Measurements from ENCODE around the gene SAPCD1.
"Not testable (repeated sequence)": the region's sequence is repeated elsewhere in the genome, so short reads cannot be mapped to it uniquely, and the experiment has no call there.

The SAPCD1 gene

DNA sequence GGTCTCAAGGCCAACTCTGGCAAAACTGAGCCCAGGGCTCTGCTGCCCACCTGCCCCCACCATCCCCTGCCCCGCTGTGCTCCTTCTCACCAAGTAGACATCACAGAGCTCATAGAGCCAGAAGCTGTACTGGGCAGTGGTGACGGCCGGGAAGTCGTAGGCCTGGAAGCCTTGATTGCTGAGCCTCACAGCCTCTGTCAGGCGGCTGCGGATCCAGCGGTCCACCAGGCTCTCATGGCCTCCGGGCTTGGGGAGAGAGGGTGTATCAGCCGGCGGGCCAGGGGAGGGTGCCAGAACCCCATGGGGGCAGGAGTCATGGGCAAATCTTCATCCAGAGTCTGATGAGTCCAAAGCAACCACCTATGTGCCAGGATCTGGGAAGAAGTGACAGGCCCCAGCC lies 17.5 kb downstream of the SAPCD1 start:
- DNase-seq = no peak

DNA sequence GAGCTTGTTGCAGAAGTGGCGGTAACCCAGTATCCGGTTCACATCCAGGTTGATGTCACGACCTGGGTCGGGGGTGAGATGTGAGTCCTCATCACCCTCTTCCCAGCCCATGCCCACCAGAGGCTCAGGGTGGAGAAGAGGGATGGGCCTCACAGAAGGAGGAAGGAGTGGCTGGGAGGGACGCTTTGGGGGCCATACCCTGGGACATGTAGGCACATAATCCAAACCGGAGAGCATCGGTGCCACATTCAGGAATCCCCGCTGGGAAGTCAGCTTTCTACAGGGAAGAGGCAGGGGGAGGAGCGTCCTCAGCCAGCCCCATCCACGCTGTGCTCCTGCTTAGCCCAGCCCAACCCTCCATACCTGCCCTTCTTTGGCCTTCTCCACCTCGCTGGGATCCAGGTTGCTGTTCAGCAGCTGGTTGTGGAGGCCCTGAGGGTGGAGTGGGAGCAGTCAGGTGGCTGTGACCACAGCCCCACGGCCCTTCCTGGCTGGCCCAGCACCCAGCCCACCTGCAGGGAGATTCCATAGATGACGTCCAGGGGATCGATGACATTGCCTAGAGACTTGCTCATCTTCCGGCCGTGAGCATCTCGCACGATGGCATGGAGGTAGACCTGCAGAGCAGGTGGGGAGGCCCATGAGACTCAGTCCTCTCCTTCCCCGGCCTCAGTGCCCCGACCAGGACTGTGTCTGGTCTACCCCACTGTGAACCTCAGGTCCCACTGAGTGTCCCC lies 18.2 kb downstream of the SAPCD1 start:
- DNase-seq = no peak

- DNase-seq = no peak
Observed at GRCh38 chr6:31781244-31782125, 19.0 kb downstream of the SAPCD1 start.

GRCh38 chr6:31782126-31782855 lies 19.8 kb downstream of the SAPCD1 start:
- DNase-seq = no peak

DNA sequence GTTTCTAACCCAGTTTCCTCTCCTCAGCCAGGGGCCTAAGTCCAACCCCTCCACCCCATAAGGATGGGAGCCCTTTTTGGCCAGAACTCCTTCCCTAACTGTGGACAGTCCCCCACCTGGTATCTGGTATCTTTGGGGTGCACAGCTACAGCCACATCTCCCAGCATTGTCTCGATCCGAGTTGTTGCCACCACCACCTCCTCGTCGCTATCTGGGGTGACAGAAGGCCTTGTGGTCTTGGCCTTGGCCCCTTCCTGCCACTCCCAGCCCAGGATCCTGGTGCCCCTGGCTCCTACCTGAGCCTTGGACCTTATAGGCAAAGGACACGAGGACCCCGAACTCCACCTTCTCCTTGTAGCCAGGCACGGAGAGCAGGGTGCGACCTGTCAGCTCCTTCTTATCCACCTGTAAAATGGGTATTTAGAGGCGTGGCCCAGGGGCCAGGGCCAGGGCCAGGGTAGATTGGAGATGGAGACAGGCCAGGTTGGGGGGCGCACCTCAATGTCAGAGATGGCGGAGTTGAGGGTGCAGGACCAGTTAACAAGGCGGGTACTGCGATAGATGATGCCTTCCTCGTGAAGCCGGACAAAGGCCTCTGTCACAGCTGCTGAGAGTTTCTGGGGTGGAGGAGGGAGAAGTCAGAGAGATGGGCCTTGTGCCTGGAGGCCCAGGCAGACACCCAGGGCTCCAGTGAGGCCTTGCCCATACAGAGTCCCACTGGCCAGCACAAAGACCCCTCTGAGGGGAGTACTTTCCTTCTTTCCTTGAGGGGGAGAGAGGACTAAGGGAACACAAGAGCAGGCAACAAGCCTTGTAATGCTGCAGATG lies 21.9 kb downstream of the SAPCD1 start:
- no peak for DNase-seq

GRCh38 chr6:31785475-31785874 lies 23.0 kb downstream of the SAPCD1 start:
- no peak for DNase-seq

DNA sequence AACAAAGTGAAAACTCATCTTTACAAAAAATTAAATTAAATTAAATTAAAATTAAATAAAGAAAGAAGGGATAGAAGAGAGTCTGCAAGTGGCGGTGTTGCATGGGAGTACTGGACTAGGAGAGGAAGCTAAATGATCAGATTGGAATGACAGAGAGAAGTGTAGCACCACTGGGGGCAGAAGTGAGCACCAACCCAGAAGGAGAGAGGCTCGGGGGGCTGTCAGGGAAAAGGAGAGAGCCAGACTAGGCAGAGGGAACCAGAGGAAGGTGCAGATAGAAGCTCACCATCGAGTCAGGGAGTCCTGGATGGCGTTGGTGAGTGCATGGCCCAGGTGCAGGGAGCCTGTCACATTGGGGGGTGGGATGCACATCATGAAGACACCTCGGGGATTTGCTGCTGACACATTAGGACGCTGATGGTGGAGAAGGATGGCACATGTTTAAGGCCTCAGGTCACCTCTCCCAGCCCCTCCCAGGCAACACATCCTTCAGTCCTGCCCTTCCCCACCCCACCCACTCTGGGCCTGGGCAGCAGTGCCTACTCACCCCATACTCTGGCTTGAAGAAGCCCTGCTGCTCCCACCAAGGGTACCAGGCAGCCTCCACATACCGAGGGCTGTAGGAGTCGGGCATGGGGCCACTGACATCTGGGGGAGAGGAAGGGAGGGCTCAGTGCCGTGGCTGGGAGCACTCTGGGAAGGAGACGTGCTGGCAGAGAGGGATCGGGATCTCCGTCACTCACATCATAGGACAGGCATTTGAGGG lies 29.1 kb downstream of the SAPCD1 start:
- DNase-seq = peak; percentile 66

- no peak for DNase-seq
Observed at GRCh38 chr6:31792090-31792374, 29.6 kb downstream of the SAPCD1 start.

DNA sequence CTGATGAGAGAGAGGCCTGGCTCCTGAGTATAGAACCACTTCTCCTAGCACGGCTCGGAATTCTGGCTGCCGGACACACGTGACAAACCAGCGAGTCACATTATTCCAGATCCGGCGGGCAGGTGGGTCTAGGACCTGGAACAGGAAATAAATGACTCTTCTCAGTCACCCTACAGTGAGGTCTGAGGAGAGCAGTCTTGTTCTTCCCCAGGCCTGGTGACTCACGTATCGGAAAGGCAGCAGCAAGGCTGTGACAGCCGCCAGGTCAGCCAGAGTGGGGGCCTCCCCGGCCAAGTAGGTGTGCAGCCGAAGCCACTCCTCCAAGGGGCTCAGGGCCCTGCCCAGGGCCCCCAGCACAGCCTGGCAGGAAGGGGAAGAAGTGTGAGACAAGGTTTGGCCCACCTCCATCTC lies 30.3 kb downstream of the SAPCD1 start:
- DNase-seq = peak; percentile 31

GRCh38 chr6:31793927-31794245 lies 31.4 kb downstream of the SAPCD1 start:
- DNase-seq = not testable (repeated sequence)

GRCh38 chr6:31794294-31794865 lies 31.9 kb downstream of the SAPCD1 start:
- peak; percentile 37 for DNase-seq

DNA sequence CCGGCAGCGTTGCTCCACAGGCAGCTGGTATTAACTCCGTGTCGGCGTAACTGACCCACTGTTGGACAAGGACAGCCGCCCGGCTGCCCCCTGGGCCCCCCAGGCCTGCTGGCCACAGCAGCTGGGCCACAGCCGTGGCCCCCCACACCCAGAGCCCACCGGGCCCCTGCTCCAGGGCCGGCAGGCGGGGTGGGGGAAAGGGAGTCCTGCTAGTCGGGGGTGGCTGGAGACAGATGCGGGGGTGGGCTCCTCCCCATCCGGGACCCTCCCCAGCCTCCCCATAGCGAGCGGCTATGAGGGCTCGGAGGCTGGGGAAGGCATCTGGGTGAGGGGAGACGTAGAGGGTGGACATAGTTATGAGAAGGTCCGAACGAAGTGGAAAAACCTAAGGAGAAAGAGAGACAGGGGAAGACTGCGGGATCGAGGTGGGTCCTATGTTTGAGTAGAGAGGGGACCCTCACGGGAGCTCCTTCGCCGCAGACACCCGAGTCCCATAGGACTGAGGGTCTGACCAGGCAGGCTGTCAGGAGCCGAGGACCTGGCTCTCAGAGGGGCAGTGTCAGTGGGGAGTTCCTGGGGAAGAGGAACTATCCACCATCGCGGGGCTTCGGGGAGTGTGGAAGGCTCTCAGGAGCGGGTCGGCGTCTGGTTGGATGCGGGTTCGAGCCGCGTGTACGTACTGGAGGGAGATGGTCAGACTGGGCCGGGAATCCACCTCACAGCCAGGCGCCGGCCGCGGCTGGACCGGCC lies 32.6 kb downstream of the SAPCD1 start:
- DNase-seq = no peak

GRCh38 chr6:31795616-31796298 lies 33.3 kb downstream of the SAPCD1 start, which contains the start of gene VARS1:
Gene VARS1, minus strand, starts transcription at chr6:31795752. Its CDS starts 535 bp downstream, at chr6:31795217.
- DNase-seq = peak; percentile 91

DNA sequence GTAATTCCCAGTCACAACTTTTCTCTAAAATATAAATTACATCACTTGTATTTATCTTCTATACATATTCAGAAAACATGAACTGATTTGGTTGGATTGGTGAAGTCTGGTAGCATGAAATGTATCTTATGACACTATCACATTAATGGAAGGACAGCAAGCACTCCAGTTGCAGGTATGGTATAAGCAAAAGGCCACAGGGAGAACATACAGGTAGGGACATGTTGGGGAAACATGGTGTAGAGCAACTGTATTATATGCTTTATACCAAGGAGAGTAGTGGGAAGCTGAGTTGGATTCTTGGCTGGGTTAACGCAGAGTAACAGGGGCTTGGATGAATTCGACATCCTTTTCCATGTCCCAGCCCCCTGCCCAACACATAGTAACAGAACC lies 34.5 kb downstream of the SAPCD1 start:
- no peak for DNase-seq

DNA sequence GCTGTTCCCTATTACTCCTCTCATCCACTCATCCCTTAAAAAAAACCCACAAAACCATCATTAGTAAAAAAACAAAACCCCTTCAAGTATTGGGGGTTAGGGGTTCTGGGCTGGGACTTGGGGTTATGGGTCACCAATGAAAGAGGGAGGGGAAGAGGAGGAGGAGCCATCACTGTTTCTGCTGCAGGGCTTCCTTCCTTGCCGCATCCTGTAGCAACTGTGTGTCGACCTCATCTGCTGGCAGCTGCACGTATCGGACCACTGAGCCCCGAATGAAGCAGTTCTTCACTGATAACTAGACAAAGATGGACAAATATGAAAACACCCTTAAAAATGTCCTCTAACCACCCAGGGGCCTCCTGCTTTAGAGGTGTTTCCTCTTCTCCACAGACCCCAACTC lies 35.1 kb downstream of the SAPCD1 start:
- DNase-seq = no peak

GRCh38 chr6:31799781-31800180 lies 37.3 kb downstream of the SAPCD1 start:
- DNase-seq = no peak

DNA sequence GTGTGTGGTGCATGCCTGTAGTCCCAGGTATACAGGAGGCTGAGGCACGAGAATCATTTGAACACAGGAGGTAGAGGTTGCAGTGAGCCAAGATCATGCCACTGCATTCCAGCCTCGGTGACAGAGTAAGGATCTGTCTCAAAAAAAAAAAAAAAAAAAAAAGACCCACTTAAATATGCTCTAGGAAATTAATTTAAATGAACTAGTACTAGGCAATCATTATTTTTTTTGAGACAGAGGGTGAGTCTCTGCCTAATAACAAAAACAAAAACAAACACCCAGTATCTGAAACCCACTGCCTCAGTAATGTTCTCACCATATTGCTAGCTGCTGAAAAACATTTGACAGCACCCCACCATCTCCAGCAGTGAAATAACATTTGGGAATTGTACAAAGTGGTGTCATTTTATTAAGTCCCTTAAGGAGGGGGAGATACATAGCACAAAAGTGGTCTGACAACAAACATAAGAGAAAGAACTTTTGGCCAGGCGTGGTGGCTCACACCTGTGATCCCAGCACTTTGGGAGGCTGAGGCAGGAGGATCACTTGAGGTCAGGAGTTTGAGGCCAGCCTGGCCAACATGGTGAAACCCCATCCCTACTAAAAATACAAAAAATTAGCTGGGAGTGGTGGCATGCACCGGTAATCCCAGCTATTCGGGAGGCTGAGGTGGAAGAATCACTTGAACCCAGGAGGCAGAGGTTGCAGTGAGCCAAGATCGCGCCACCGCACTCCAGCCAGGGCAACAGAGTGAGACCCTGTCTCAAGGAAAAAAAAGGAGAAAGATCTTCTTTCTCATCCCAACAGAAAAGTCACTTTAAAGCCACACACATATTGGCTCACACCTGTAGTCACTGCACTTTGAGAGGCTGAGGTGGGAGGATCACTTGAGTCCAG lies 38.8 kb downstream of the SAPCD1 start:
- DNase-seq = not testable (repeated sequence)

DNA sequence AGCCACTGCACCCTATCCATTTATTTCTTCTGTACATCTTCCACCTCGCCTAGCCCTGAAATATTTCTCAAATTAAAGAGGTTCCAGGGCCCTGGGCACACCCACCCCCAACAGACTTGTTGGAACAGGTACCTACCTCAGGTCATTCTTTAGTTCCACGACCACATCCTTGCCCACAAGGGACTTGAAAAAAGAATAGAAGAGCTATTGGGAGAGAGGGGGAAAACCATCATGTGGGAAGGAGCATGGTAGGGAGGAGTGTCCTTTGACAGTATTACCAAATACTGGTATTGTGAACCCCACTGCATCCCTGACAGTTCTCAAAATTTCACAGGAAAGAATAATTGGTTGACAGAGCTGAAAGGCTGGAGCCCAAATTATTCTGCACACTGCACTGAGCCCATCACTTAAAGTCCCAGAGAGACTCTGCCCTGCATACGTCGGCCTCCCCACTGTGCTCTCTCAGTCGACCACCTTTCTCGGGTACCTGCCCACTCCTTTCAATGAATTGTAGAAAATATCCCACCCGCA lies 43.5 kb downstream of the SAPCD1 start:
- DNase-seq = no peak

Measured in HCEC 1CT (cell line).